Measurements from ENCODE around the gene NPM3.

GRCh38 chr10:101736666-101737065, 46.6 kb downstream of the NPM3 start:
- TF ChIP-seq CTCF (IDR thresholded peaks at IDR 0.05 in 4 of 5, conservative IDR thresholded peaks at IDR 0.05 in 1 of 5) (no peak), POLR2A (IDR thresholded peaks at IDR 0.05) (no peak)

Data from gastrocnemius medialis (tissue), 4 donors.